HEK293T (cell line): ENCODE measurements around the gene MAP6D1.

Source experiments
- ARNT ChIP-seq: fragments of 450-650 bp; IDR thresholded peaks from 2 replicates; pipeline ENCODE4 v1.6.1; 2017; ENCODE audit warnings: mild to moderate bottlenecking
- FOXK2 ChIP-seq: fragments of 450-650 bp; IDR thresholded peaks from 2 replicates; pipeline ENCODE4 v1.6.1; 2016; ENCODE audit warnings: mild to moderate bottlenecking
- FOXM1 ChIP-seq: fragments of 450-650 bp; IDR thresholded peaks from 2 replicates; pipeline ENCODE4 v1.6.1; 2017; ENCODE audit warnings: mild to moderate bottlenecking, borderline replicate concordance
- SP1 ChIP-seq: fragments of 450-650 bp; IDR thresholded peaks from 2 replicates; pipeline ENCODE4 v1.6.1; 2017
- TARDBP ChIP-seq: fragments of 450-650 bp; IDR thresholded peaks from 2 replicates; pipeline ENCODE4 v1.6.1; 2016

- no peak for TF ChIP-seq SP1
- TF ChIP-seq FOXK2, result no peak
- TF ChIP-seq TARDBP, result no peak
- no peak for TF ChIP-seq ARNT
- no peak for TF ChIP-seq FOXM1
These were observed 17.0 kb downstream of the MAP6D1 start for GRCh38 chr3:183808355-183808754.
